SH-SY5Y (cell line): ENCODE data around the gene DNAJA3.

Experiments
- GATA2 ChIP-seq: IDR thresholded peaks from 2 replicates; pipeline ENCODE4 v1.6.1; 2011; ENCODE audit warnings: mild to moderate bottlenecking, low read depth, low read length
- GATA3 ChIP-seq: IDR thresholded peaks from 2 replicates; pipeline ENCODE4 v1.6.1; 2011; ENCODE audit warnings: low read depth, mild to moderate bottlenecking, low read length, moderate library complexity

DNA sequence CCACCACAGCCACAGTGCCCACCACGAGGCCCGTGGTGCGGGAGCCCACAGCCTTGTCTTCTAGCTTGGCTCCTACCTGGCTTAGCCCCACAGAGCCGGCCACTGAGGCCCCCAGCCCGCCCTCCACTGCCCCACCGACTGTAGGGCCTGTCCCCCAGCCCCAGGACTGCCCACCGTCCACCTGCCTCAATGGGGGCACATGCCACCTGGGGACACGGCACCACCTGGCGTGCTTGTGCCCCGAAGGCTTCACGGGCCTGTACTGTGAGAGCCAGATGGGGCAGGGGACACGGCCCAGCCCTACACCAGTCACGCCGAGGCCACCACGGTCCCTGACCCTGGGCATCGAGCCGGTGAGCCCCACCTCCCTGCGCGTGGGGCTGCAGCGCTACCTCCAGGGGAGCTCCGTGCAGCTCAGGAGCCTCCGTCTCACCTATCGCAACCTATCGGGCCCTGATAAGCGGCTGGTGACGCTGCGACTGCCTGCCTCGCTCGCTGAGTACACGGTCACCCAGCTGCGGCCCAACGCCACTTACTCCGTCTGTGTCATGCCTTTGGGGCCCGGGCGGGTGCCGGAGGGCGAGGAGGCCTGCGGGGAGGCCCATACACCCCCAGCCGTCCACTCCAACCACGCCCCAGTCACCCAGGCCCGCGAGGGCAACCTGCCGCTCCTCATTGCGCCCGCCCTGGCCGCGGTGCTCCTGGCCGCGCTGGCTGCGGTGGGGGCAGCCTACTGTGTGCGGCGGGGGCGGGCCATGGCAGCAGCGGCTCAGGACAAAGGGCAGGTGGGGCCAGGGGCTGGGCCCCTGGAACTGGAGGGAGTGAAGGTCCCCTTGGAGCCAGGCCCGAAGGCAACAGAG, 43.5 kb upstream of the DNAJA3 start:
- TF ChIP-seq GATA2 (no peak), GATA3 (no peak)
